22Rv1 (cell line): ENCODE measurements around the gene CSNK1D.

Experiments
- H3K27ac ChIP-seq: fragments of 450-650 bp; 2 replicates; pipeline ENCODE4 v1.5.1; 2017
- CTCF ChIP-seq: fragments of 450-650 bp; IDR thresholded peaks from 2 replicates; pipeline ENCODE4 v1.5.1; 2017; ENCODE audit warnings: mild to moderate bottlenecking
- ZFX ChIP-seq: fragments of 450-650 bp; IDR thresholded peaks from 2 replicates; pipeline ENCODE4 v1.6.1; 2017; ENCODE audit warnings: antibody characterized with exemption, borderline replicate concordance

The CSNK1D gene

GRCh38 chr17:82273327-82274133 is at the start of gene CSNK1D:
TSS of gene CSNK1D (minus strand) at chr17:82273700. CDS start at chr17:82273381, 319 bp downstream.
- TF ChIP-seq CTCF, result no peak
- TF ChIP-seq ZFX, result no peak
- peak within 1 kb of the TSS; percentile 91 for H3K27ac ChIP-seq

GRCh38 chr17:82322526-82323453 is 49.3 kb upstream of the CSNK1D start:
- no peak overlapping the region for H3K27ac ChIP-seq
- TF ChIP-seq CTCF (no peak), ZFX (no peak)

GRCh38 chr17:82321947-82322466 is 48.5 kb upstream of the CSNK1D start:
- no peak for TF ChIP-seq CTCF
- no peak for TF ChIP-seq ZFX

GRCh38 chr17:82320956-82321927 is 47.7 kb upstream of the CSNK1D start:
- TF ChIP-seq CTCF, result peak; percentile 99
- no peak for TF ChIP-seq ZFX
- peak overlapping the region; percentile 30; the same call in 1 of the 2 replicates for H3K27ac ChIP-seq

More at GRCh38 chr17:82321947-82322466, 48.5 kb upstream of the CSNK1D start:
- no peak overlapping the region for H3K27ac ChIP-seq

GRCh38 chr17:82320140-82320840 is 46.8 kb upstream of the CSNK1D start:
- TF ChIP-seq ZFX, result no peak
- TF ChIP-seq CTCF, result no peak
- peak overlapping the region; percentile 30; the same call in 1 of the 2 replicates for H3K27ac ChIP-seq

- TF ChIP-seq ZFX (no peak), CTCF (no peak)
- H3K27ac ChIP-seq, result peak overlapping the region; percentile 30; the same call in 1 of the 2 replicates
Measured at GRCh38 chr17:82319619-82320062, 46.1 kb upstream of the CSNK1D start.
